Osteoblast (primary cell): Measurements from ENCODE around the gene POGZ. TPM values are rescaled to one million over a fixed set of nuclear protein-coding genes. Genes with fewer than 3 reads are reported as not detected.

Experiments
- small RNA-seq: library from RNA; depleted of rRNA; stranded (forward); fragments of <200 nt; gene quantifications from one replicate; pipeline ENCODE3, GENCODE V24; 2012
- total RNA-seq: library from RNA; depleted of rRNA; stranded (reverse); fragments of >200 nt; gene quantifications from 2 replicates; pipeline ENCODE4 v1.2.3, GENCODE V29; 2012

The POGZ gene
- total RNA-seq, 1 donor: 26.8 TPM

Small RNA genes within 50 kb of the gene (small RNA-seq; reads per million reads assigned to genes)
- not detected for gene RNY4P25

Other genes with a start within 250 kb of the POGZ start
- 140 and 150 TPM in 2 replicates for gene PSMD4, start 204.8 kb downstream of the POGZ start, total RNA-seq
- 15.9 and 16.5 TPM in 2 replicates for gene ZNF687, start 177.2 kb downstream of the POGZ start, total RNA-seq
- gene PI4KB, start 132.1 kb downstream of the POGZ start, total RNA-seq: 43.3 and 43.8 TPM in 2 replicates
- gene RFX5, start 112.2 kb downstream of the POGZ start, total RNA-seq: 22.4 and 24.2 TPM in 2 replicates
- gene SELENBP1, start 86.8 kb downstream of the POGZ start, total RNA-seq: 28.3 and 42.0 TPM in 2 replicates
- 362 and 375 TPM in 2 replicates for gene PSMB4, start 59.9 kb downstream of the POGZ start, total RNA-seq
- not detected in 2 replicates for gene CGN, start 51.9 kb upstream of the POGZ start, total RNA-seq
- gene TUFT1, start 80.8 kb upstream of the POGZ start, total RNA-seq: 12.7 and 16.3 TPM in 2 replicates
- gene SNX27, start 152.6 kb upstream of the POGZ start, total RNA-seq: 23.5 and 25.6 TPM in 2 replicates